H1 (cell line): Measurements from ENCODE around the gene ZSCAN5A. TPM values are rescaled to one million over a fixed set of nuclear protein-coding genes. Genes with fewer than 3 reads are reported as not detected.

ENCODE experiments used
- CTCF ChIA-PET: fragments of 300-600 bp; sonication (Branson Sonifier 250); formaldehyde crosslinking; loops from one replicate; lab custom pipeline; 2021; ENCODE audit not compliant: partially characterized antibody; lab: Charles Lee
- POLR2A ChIA-PET: fragments of 300-600 bp; sonication (Branson Sonifier 250); formaldehyde crosslinking; loops from one replicate; lab custom pipeline; 2021; ENCODE audit warnings: inconsistent platforms; ENCODE audit not compliant: partially characterized antibody; lab: Charles Lee
- DNase-seq, 2 experiments: peaks; one replicate each; pipeline versions ENCODE4 v3.0.0 to v3.0.0-alpha.2; 2010 to 2022; ENCODE audit warnings: low spot score in 2 of 2, low read depth in 1 of 2, mixed read lengths in 1 of 2
- FAIRE-seq: peaks from 2 replicates; lab custom pipeline; 2011; peaks lifted over from hg19 to GRCh38; lab: Jason Lieb, UNC
- H2AFZ ChIP-seq: 2 replicates; pipeline ENCODE4 v1.8.1; 2012; ENCODE audit warnings: low read length, inconsistent platforms
- H2AK5ac ChIP-seq: 2 replicates; pipeline ENCODE4 v1.6.1; 2013; ENCODE audit warnings: low read depth, low read length
- H2BK120ac ChIP-seq: replicated peaks from 2 replicates; pipeline ENCODE3; 2013; ENCODE audit warnings: low read depth, low read length, inconsistent platforms
- H2BK12ac ChIP-seq: 2 replicates; pipeline ENCODE4 v1.6.1; 2013; ENCODE audit warnings: low read depth, low read length
- H2BK15ac ChIP-seq: 2 replicates; pipeline ENCODE4 v1.6.1; 2013; ENCODE audit warnings: low read length
- H2BK20ac ChIP-seq: 2 replicates; pipeline ENCODE4 v1.6.1; 2013; ENCODE audit warnings: low read length
- H2BK5ac ChIP-seq: 2 replicates; pipeline ENCODE4 v1.6.1; 2013; ENCODE audit warnings: low read depth, low read length
- H3K14ac ChIP-seq: 2 replicates; pipeline ENCODE4 v1.6.1; 2013; ENCODE audit warnings: inconsistent platforms; ENCODE audit not compliant: insufficient read length
- H3K18ac ChIP-seq: 2 replicates; pipeline ENCODE4 v1.6.1; 2013; ENCODE audit warnings: low read length; ENCODE audit errors: extremely low read depth
- H3K23ac ChIP-seq: 2 replicates; pipeline ENCODE4 v1.6.1; 2013; ENCODE audit warnings: inconsistent platforms; ENCODE audit not compliant: insufficient read length
- H3K23me2 ChIP-seq: 2 replicates; pipeline ENCODE4 v1.6.1; 2013; ENCODE audit warnings: low read depth, low read length
- H3K27ac ChIP-seq: 2 replicates; pipeline ENCODE4 v1.6.1; 2011; ENCODE audit warnings: low read depth, low read length, inconsistent platforms
- H3K27me3 ChIP-seq, 4 experiments: replicated peaks in 1 of 4; 1 replicate in 1 of 4; 2 replicates in 3 of 4; pipeline versions ENCODE4 v1.6.1 to v1.8.1; 2011 to 2013; ENCODE audit warnings: low read length in 3 of 4, mild to moderate bottlenecking in 3 of 4, inconsistent platforms in 2 of 4, mixed read lengths in 2 of 4, moderate library complexity in 1 of 4; ENCODE audit not compliant: control insufficient read depth in 3 of 4, insufficient read depth in 3 of 4; ENCODE audit errors: extremely low read depth in 1 of 4
- H3K36me3 ChIP-seq, 4 experiments: 2 replicates each; pipeline versions ENCODE4 v1.6.1 to v1.8.1; 2011 to 2013; ENCODE audit warnings: mild to moderate bottlenecking in 4 of 4, low read length in 3 of 4, moderate library complexity in 2 of 4, control low read depth in 1 of 4, inconsistent platforms in 1 of 4; ENCODE audit not compliant: insufficient read depth in 4 of 4, control insufficient read depth in 2 of 4
- H3K4ac ChIP-seq: replicated peaks from 2 replicates; pipeline ENCODE3; 2013; ENCODE audit warnings: low read length, low read depth, mixed read lengths, inconsistent platforms; ENCODE audit not compliant: insufficient read length
- H3K4me1 ChIP-seq, 4 experiments: replicated peaks in 1 of 4; 1 replicate in 1 of 4; 2 replicates in 3 of 4; pipeline versions ENCODE4 v1.6.1 to v1.8.1; 2011 to 2013; ENCODE audit warnings: low read length in 3 of 4, inconsistent platforms in 2 of 4, mixed read lengths in 1 of 4; ENCODE audit not compliant: insufficient read depth in 4 of 4, control insufficient read depth in 3 of 4
- H3K4me2 ChIP-seq, 2 experiments: 2 replicates each; pipeline versions ENCODE4 v1.6.1 to v1.8.1; 2011 to 2013; ENCODE audit warnings: low read depth in 2 of 2, low read length in 2 of 2, control low read depth in 1 of 2, inconsistent platforms in 1 of 2, mild to moderate bottlenecking in 1 of 2; ENCODE audit not compliant: insufficient read depth in 1 of 2
- H3K4me3 ChIP-seq, 4 experiments: fragments of 200-600, 300-600 bp in 1 of 4; sonication (generic), shearing (Covaris generic), sonication (Bioruptor Twin) in 1 of 4; 2 replicates each; pipeline versions ENCODE4 v1.5.1 to v1.8.1; 2011 to 2016; ENCODE audit warnings: low read length in 4 of 4, low read depth in 3 of 4, control low read depth in 2 of 4, inconsistent platforms in 2 of 4, mild to moderate bottlenecking in 2 of 4, mixed read lengths in 1 of 4, moderate library complexity in 1 of 4; ENCODE audit not compliant: insufficient read depth in 2 of 4; ENCODE audit errors: extremely low read depth in 1 of 4
- H3K56ac ChIP-seq: replicated peaks from 2 replicates; pipeline ENCODE3; 2013; ENCODE audit warnings: low read depth, mild to moderate bottlenecking, mixed read lengths, low read length, inconsistent platforms; ENCODE audit not compliant: insufficient read length
- H3K79me1 ChIP-seq: 2 replicates; pipeline ENCODE4 v1.6.1; 2013; ENCODE audit warnings: low read depth, low read length, control low read depth
- H3K79me2 ChIP-seq, 2 experiments: 2 replicates each; pipeline versions ENCODE4 v1.6.1 to v1.8.1; 2012 to 2013; ENCODE audit warnings: low read length in 2 of 2, mild to moderate bottlenecking in 2 of 2, inconsistent platforms in 1 of 2; ENCODE audit not compliant: insufficient read depth in 2 of 2, control insufficient read depth in 1 of 2
- H3K9ac ChIP-seq, 4 experiments: replicated peaks in 1 of 4; 1 replicate in 1 of 4; 2 replicates in 3 of 4; pipeline versions ENCODE4 v1.6.1 to v1.8.1; 2011 to 2013; ENCODE audit warnings: low read depth in 3 of 4, low read length in 3 of 4, control low read depth in 2 of 4, mild to moderate bottlenecking in 2 of 4, moderate library complexity in 2 of 4, inconsistent platforms in 1 of 4; ENCODE audit errors: extremely low read depth in 1 of 4
- H3K9me3 ChIP-seq, 2 experiments: 2 replicates each; pipeline versions ENCODE4 v1.6.1 to v1.8.1; 2012 to 2013; ENCODE audit warnings: mild to moderate bottlenecking in 2 of 2, moderate library complexity in 2 of 2, control low read depth in 1 of 2, inconsistent platforms in 1 of 2, low read depth in 1 of 2, low read length in 1 of 2, mixed read lengths in 1 of 2; ENCODE audit not compliant: insufficient read depth in 2 of 2
- H4K20me1 ChIP-seq, 2 experiments: replicated peaks in 1 of 2; 2 replicates each; pipeline versions ENCODE3 to v1.8.1; 2011 to 2013; ENCODE audit warnings: inconsistent platforms in 2 of 2, low read length in 2 of 2, mild to moderate bottlenecking in 1 of 2; ENCODE audit not compliant: insufficient read depth in 2 of 2, control insufficient read depth in 1 of 2
- H4K5ac ChIP-seq: 2 replicates; pipeline ENCODE4 v1.6.1; 2013; ENCODE audit warnings: low read length, low read depth, mixed read lengths, inconsistent platforms; ENCODE audit not compliant: insufficient read length
- H4K8ac ChIP-seq: 2 replicates; pipeline ENCODE4 v1.8.0; 2013; ENCODE audit warnings: mild to moderate bottlenecking, moderate library complexity, low read length, inconsistent platforms; ENCODE audit not compliant: insufficient read depth; ENCODE audit errors: extremely low read depth
- H4K91ac ChIP-seq: replicated peaks from 2 replicates; pipeline ENCODE3; 2013; ENCODE audit warnings: low read length, mixed read lengths, inconsistent platforms; ENCODE audit not compliant: insufficient read length
- E2F6 ChIP-seq: IDR thresholded peaks from 2 replicates; pipeline ENCODE4 v1.6.1; 2012; ENCODE audit warnings: inconsistent platforms
- FOSL1 ChIP-seq: IDR thresholded peaks from 2 replicates; pipeline ENCODE4 v1.6.1; 2011; ENCODE audit warnings: mild to moderate bottlenecking, low read depth, low read length, moderate library complexity; ENCODE audit not compliant: insufficient read depth
- MAX ChIP-seq: IDR thresholded peaks from 2 replicates; pipeline ENCODE4 v1.6.1; 2012; ENCODE audit warnings: inconsistent platforms
- SP4 ChIP-seq: IDR thresholded peaks from 2 replicates; pipeline ENCODE4 v1.6.1; 2012; ENCODE audit warnings: low read length, inconsistent platforms
- WGBS, 2 experiments: shearing (Covaris generic) in 1 of 2; methylation state at CpG; one replicate each; pipeline versions ENCODE4 v1.1.6 to v1.1.7; 2013 to 2015; ENCODE audit warnings: low lambda C conversion rate in 2 of 2, mixed read lengths in 2 of 2, inconsistent platforms in 1 of 2, low coverage in 1 of 2, missing lambda C conversion rate in 1 of 2; ENCODE audit not compliant: insufficient replicate concordance in 2 of 2, insufficient coverage in 1 of 2, insufficient read length in 1 of 2; ENCODE audit errors: extremely low coverage in 1 of 2, missing lambda C conversion rate in 1 of 2; 5-methylcytosine and 5-hydroxymethylcytosine counted together
- polyA plus RNA-seq, 7 experiments: library from polyadenylated mRNA; depleted of rRNA in 3 of 7; stranded (reverse) in 5 of 7; unstranded in 2 of 7; fragments of >200 nt in 5 of 7; fragments of 200-250 nt in 2 of 7; gene quantifications; 1 replicate in 5 of 7; 2 replicates in 1 of 7; 4 replicates in 1 of 7; pipeline versions ENCODE4 v1.2.1 to v1.2.3, GENCODE V29; 2011 to 2013; ENCODE audit warnings: missing spikeins in 2 of 7, mixed read lengths in 2 of 7
- total RNA-seq: library from RNA; stranded (reverse); fragmentation: NEBNext Ultra II Directional; extraction: Animal tissue kit (Norgen Biotek cat#: 25700); gene quantifications from 2 replicates; pipeline ENCODE4 v1.2.1, GENCODE V29; 2021

Gene ZSCAN5A
- total and polyA plus RNA-seq, 2 of the 8 experiments (the other 6 are each of a cell fraction or from before 2014, with no cell fraction given), result 8.6 to 11.0 TPM

- Histone ChIP-seq H3K9me3 (no peaks in the 10 kb centered on the region), H3K23ac (no peak overlapping the region), H4K91ac (no peak overlapping the region), H3K56ac (no peak overlapping the region), H3K4me1 (peaks cover 0 to 5% (median 3%) of the 10 kb centered on the region in 4 experiments; a peak in 6 of 7 replicates), H3K4me3 (no peak overlapping the region), H3K14ac (no peak overlapping the region), H2BK120ac (no peak overlapping the region), H4K20me1 (no peaks in the 10 kb centered on the region), H2AFZ (no peak overlapping the region), H4K5ac (no peak overlapping the region), H3K27me3 (no peaks in the 10 kb centered on the region), H4K8ac (no peak overlapping the region), H3K79me2 (no peaks in the 10 kb centered on the region), H3K79me1 (no peaks in the 10 kb centered on the region), H2BK20ac (no peak overlapping the region), H3K9ac (no peak overlapping the region), H2AK5ac (no peak overlapping the region), H3K36me3 (no peaks in the 10 kb centered on the region), H2BK12ac (no peak overlapping the region), H2BK15ac (no peak overlapping the region), H3K4ac (no peak overlapping the region), H2BK5ac (no peak overlapping the region)
- POLR2A ChIA-PET, result interaction anchor here (1.6 kb wide), 1 partner anchor 17 kb away, joined by 3 read pairs; no protein-coding TSS in a partner anchor
- CTCF ChIA-PET, result interaction anchor here (0.8 to 2.2 kb wide), 9 partner anchors 13 to 275 kb away, joined by 3 to 13 read pairs (median 4); no protein-coding TSS in a partner anchor
- no peak for DNase-seq
- WGBS, 2 experiments, result 76% methylated on average over 6 of the region's 6 CpGs; no CpG with 5 or more reads in 1 of the 2 experiments
- TF ChIP-seq SP4 (no peak), FOSL1 (no peak), E2F6 (peak; percentile 82), MAX (peak; percentile 78; the same call in 1 of the 2 replicates)
- TF ChIP-seq, all 59 proteins: peak for 2
- Histone ChIP-seq H3K23me2 (no peaks in the 10 kb centered on the region), H3K4me2 (no peak overlapping the region), H3K18ac (no peak overlapping the region), H3K27ac (no peak overlapping the region)
- peak; percentile 39 for FAIRE-seq
Measured at GRCh38 chr19:56351208-56351607, 36.6 kb upstream of the ZSCAN5A start.
